Thoracic aorta (tissue), 2 donors: ENCODE data around the gene NAALADL2. TPM values are rescaled to one million over a fixed set of nuclear protein-coding genes. Genes with fewer than 3 reads are reported as not detected.

Experiments used
- ATAC-seq: fragments of 150-250 bp; one replicate; pipeline ENCODE4 v1.8.0; 2017; ENCODE audit warnings: low read depth; ENCODE audit not compliant: insufficient number of reproducible peaks, low FRiP score
- DNase-seq: peaks from one replicate; pipeline ENCODE4 v3.0.0-alpha.2; 2020; ENCODE audit warnings: low spot score
- H3K27ac ChIP-seq, 2 donors: fragments of 200-600 bp; sonication (generic); 1 replicate in 1 of 2; 2 replicates in 1 of 2; pipeline ENCODE4 v1.5.1; 2016; ENCODE audit warnings: mild to moderate bottlenecking in 2 of 2, moderate library complexity in 2 of 2
- H3K27me3 ChIP-seq: fragments of 200-600 bp; sonication (generic); replicated peaks from 2 replicates; pipeline ENCODE4 v1.6.0; 2016; ENCODE audit warnings: mild to moderate bottlenecking; ENCODE audit not compliant: insufficient read depth
- H3K36me3 ChIP-seq: fragments of 200-600 bp; sonication (generic); one replicate; pipeline ENCODE4 v1.5.1; 2016
- H3K4me1 ChIP-seq, 2 donors: fragments of 200-600 bp; sonication (generic); 1 replicate in 1 of 2; 2 replicates in 1 of 2; pipeline versions ENCODE4 v1.5.1 to v1.6.0; 2016; ENCODE audit warnings: low read depth in 2 of 2, mild to moderate bottlenecking in 1 of 2; ENCODE audit not compliant: control insufficient read depth in 1 of 2
- H3K4me3 ChIP-seq: fragments of 200-600 bp; sonication (generic); 2 replicates; pipeline ENCODE4 v1.5.1; 2016; ENCODE audit warnings: mild to moderate bottlenecking
- H3K9me3 ChIP-seq: fragments of 200-600 bp; sonication (generic); 2 replicates; pipeline ENCODE4 v1.5.1; 2016
- CTCF ChIP-seq: fragments of 200-600 bp; sonication (generic); IDR thresholded peaks from one replicate; pipeline ENCODE4 v1.5.1; 2019; ENCODE audit warnings: antibody characterized with exemption
- total RNA-seq, 2 donors: library from RNA; depleted of rRNA; stranded (reverse); fragments of >200 nt; gene quantifications; one replicate each; pipeline versions ENCODE4 v1.1.0 to v1.2.3, GENCODE V29; 2016

NAALADL2 gene
- total RNA-seq, 2 donors from 2014 or later = 12.9 to 21.0 TPM

- DNase-seq (no peak), ATAC-seq (no peak)
- Histone ChIP-seq H3K36me3 (no peaks in the 10 kb centered on the region), H3K4me1 (peaks cover 4 to 10% of the 10 kb centered on the region in 2 donors), H3K27ac (no peak overlapping the region), H3K9me3 (no peaks in the 10 kb centered on the region), H3K27me3 (no peaks in the 10 kb centered on the region), H3K4me3 (no peak overlapping the region)
- TF ChIP-seq CTCF = no peak
Observed at GRCh38 chr3:175386630-175387029, 527.5 kb downstream of the NAALADL2 start.

GRCh38 chr3:175389560-175389959 lies 530.4 kb downstream of the NAALADL2 start:
- DNase-seq (no peak), ATAC-seq (no peak)
- H3K27ac ChIP-seq = no peak overlapping the region

GRCh38 chr3:175391601-175392000 lies 532.5 kb downstream of the NAALADL2 start:
- H3K36me3 ChIP-seq = no peaks in the 10 kb centered on the region
- no peak for DNase-seq
- TF ChIP-seq CTCF = no peak
- no peak overlapping the region for H3K4me3 ChIP-seq
- no peak overlapping the region for H3K27ac ChIP-seq
- no peaks in the 10 kb centered on the region for H3K9me3 ChIP-seq
- ATAC-seq = no peak
- no peaks in the 10 kb centered on the region for H3K27me3 ChIP-seq
- no peaks in the 10 kb centered on the region for H3K4me1 ChIP-seq

More at GRCh38 chr3:175389560-175389959, 530.4 kb downstream of the NAALADL2 start:
- H3K4me1 ChIP-seq = no peaks in the 10 kb centered on the region
- no peak for TF ChIP-seq CTCF
- no peaks in the 10 kb centered on the region for H3K36me3 ChIP-seq
- no peaks in the 10 kb centered on the region for H3K27me3 ChIP-seq
- H3K4me3 ChIP-seq = no peak overlapping the region
- H3K9me3 ChIP-seq = no peaks in the 10 kb centered on the region

GRCh38 chr3:175392653-175393052 lies 533.5 kb downstream of the NAALADL2 start:
- no peak for TF ChIP-seq CTCF

GRCh38 chr3:175397372-175397771 lies 538.2 kb downstream of the NAALADL2 start:
- ATAC-seq (no peak), DNase-seq (no peak)

More at GRCh38 chr3:175392653-175393052, 533.5 kb downstream of the NAALADL2 start:
- no peak for DNase-seq
- Histone ChIP-seq H3K9me3 (no peaks in the 10 kb centered on the region), H3K27ac (no peak overlapping the region), H3K27me3 (no peaks in the 10 kb centered on the region), H3K4me3 (no peak overlapping the region), H3K36me3 (no peaks in the 10 kb centered on the region), H3K4me1 (no peaks in the 10 kb centered on the region)
- ATAC-seq = no peak

More at GRCh38 chr3:175397372-175397771, 538.2 kb downstream of the NAALADL2 start:
- no peak for TF ChIP-seq CTCF
- H3K27me3 ChIP-seq = no peaks in the 10 kb centered on the region
- H3K36me3 ChIP-seq = no peaks in the 10 kb centered on the region
- H3K27ac ChIP-seq = no peak overlapping the region
- H3K4me3 ChIP-seq = no peak overlapping the region
- H3K9me3 ChIP-seq = no peaks in the 10 kb centered on the region
- peaks cover 4 to 5% of the 10 kb centered on the region in 2 donors for H3K4me1 ChIP-seq
